ENCODE measurements around the gene UEVLD. TPM values are rescaled to one million over a fixed set of nuclear protein-coding genes. Genes with fewer than 3 reads are reported as not detected.

UEVLD gene
- polyA plus RNA-seq, 1 donor from 2014 or later = 11.3 TPM

GRCh38 chr11:18526130-18526520 is 62.4 kb downstream of the UEVLD start:
- Histone ChIP-seq H3K27ac (ENCODE audit: low read length) (peak overlapping the region; percentile 96), H3K4me2 (ENCODE audit: low read length) (peak overlapping the region; percentile 90), H3K9ac (ENCODE audit: low read length) (peak overlapping the region; percentile 97), H3K9me2 (ENCODE audit: insufficient read depth, low read length) (no peaks in the 10 kb centered on the region), H3F3A (ENCODE audit: insufficient read depth, low read length, poor library complexity, severe bottlenecking) (no peaks in the 10 kb centered on the region), H3K9me3 (ENCODE audit: low read length) (no peaks in the 10 kb centered on the region), H2AFZ (ENCODE audit: low read depth, low read length) (peak overlapping the region; percentile 88), H3K79me2 (replicated peaks; ENCODE audit: insufficient read depth, low read length) (peaks cover 55% of the 10 kb centered on the region), H3K27me3 (ENCODE audit: insufficient read depth, low read depth, low read length) (no peaks in the 10 kb centered on the region), H4K20me1 (ENCODE audit: insufficient read depth) (no peaks in the 10 kb centered on the region), H3K4me3 (ENCODE audit: low read length) (peak overlapping the region; percentile 88), H3K36me3 (ENCODE audit: insufficient read depth, low read length) (no peaks in the 10 kb centered on the region)
- TF ChIP-seq SMC3 (conservative IDR thresholded peaks at IDR 0.05; ENCODE audit: poor library complexity) = no peak

DNA sequence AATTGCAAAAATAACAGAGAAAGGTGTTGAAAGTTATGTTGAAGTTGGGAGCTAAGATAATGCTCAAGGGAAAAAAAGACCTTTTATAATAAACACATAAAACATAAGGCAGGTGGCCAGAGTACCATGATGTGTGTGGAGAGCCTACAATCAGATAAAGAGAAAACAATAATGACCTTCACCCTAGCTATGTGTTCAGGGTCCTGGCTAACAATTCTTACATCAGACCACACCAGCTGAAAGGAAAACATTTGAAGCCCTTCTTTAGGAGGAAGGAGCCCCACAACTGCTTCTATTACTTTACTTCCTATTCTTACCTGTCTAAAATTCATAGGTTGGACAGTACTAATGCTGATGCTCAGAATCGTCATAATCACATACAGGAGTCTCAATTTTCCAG is 64.3 kb downstream of the UEVLD start:
- Histone ChIP-seq H3K27me3 (ENCODE audit: insufficient read depth, low read depth, low read length) (no peaks in the 10 kb centered on the region), H3F3A (ENCODE audit: insufficient read depth, low read length, poor library complexity, severe bottlenecking) (no peaks in the 10 kb centered on the region), H3K9me2 (ENCODE audit: insufficient read depth, low read length) (no peaks in the 10 kb centered on the region), H3K9ac (ENCODE audit: low read length) (no peak overlapping the region), H3K36me3 (ENCODE audit: insufficient read depth, low read length) (no peaks in the 10 kb centered on the region), H4K20me1 (ENCODE audit: insufficient read depth) (no peaks in the 10 kb centered on the region), H3K4me2 (ENCODE audit: low read length) (no peak overlapping the region), H3K79me2 (replicated peaks; ENCODE audit: insufficient read depth, low read length) (peaks cover 65% of the 10 kb centered on the region), H3K9me3 (ENCODE audit: low read length) (no peaks in the 10 kb centered on the region), H2AFZ (ENCODE audit: low read depth, low read length) (no peak overlapping the region), H3K27ac (ENCODE audit: low read length) (no peak overlapping the region), H3K4me3 (ENCODE audit: low read length) (no peak overlapping the region)
- no peak for TF ChIP-seq MXI1 (conservative IDR thresholded peaks at IDR 0.05; ENCODE audit: poor library complexity, severe bottlenecking)
- no peak for TF ChIP-seq RAD21 (conservative IDR thresholded peaks at IDR 0.05)
- TF ChIP-seq, protein P1, sequence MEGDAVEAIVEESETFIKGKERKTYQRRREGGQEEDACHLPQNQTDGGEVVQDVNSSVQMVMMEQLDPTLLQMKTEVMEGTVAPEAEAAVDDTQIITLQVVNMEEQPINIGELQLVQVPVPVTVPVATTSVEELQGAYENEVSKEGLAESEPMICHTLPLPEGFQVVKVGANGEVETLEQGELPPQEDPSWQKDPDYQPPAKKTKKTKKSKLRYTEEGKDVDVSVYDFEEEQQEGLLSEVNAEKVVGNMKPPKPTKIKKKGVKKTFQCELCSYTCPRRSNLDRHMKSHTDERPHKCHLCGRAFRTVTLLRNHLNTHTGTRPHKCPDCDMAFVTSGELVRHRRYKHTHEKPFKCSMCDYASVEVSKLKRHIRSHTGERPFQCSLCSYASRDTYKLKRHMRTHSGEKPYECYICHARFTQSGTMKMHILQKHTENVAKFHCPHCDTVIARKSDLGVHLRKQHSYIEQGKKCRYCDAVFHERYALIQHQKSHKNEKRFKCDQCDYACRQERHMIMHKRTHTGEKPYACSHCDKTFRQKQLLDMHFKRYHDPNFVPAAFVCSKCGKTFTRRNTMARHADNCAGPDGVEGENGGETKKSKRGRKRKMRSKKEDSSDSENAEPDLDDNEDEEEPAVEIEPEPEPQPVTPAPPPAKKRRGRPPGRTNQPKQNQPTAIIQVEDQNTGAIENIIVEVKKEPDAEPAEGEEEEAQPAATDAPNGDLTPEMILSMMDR (IDR thresholded peaks at IDR 0.05; ENCODE audit: poor library complexity, severe bottlenecking) = no peak
- TF ChIP-seq EP300 (conservative IDR thresholded peaks at IDR 0.05; ENCODE audit: poor library complexity, severe bottlenecking) = no peak
- TF ChIP-seq, protein P2, sequence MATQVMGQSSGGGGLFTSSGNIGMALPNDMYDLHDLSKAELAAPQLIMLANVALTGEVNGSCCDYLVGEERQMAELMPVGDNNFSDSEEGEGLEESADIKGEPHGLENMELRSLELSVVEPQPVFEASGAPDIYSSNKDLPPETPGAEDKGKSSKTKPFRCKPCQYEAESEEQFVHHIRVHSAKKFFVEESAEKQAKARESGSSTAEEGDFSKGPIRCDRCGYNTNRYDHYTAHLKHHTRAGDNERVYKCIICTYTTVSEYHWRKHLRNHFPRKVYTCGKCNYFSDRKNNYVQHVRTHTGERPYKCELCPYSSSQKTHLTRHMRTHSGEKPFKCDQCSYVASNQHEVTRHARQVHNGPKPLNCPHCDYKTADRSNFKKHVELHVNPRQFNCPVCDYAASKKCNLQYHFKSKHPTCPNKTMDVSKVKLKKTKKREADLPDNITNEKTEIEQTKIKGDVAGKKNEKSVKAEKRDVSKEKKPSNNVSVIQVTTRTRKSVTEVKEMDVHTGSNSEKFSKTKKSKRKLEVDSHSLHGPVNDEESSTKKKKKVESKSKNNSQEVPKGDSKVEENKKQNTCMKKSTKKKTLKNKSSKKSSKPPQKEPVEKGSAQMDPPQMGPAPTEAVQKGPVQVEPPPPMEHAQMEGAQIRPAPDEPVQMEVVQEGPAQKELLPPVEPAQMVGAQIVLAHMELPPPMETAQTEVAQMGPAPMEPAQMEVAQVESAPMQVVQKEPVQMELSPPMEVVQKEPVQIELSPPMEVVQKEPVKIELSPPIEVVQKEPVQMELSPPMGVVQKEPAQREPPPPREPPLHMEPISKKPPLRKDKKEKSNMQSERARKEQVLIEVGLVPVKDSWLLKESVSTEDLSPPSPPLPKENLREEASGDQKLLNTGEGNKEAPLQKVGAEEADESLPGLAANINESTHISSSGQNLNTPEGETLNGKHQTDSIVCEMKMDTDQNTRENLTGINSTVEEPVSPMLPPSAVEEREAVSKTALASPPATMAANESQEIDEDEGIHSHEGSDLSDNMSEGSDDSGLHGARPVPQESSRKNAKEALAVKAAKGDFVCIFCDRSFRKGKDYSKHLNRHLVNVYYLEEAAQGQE (IDR thresholded peaks at IDR 0.05; ENCODE audit: borderline replicate concordance) = no peak
- TF ChIP-seq EZH2 (IDR thresholded peaks at IDR 0.05; ENCODE audit: borderline replicate concordance, insufficient read depth, low read length, poor library complexity, severe bottlenecking) = no peak
- TF ChIP-seq POLR2AphosphoS5 (IDR thresholded peaks at IDR 0.05) = no peak
- no peak for TF ChIP-seq TAF1 (IDR thresholded peaks at IDR 0.05; ENCODE audit: low read depth)
- TF ChIP-seq SMC3 (conservative IDR thresholded peaks at IDR 0.05; ENCODE audit: poor library complexity) = no peak

DNA sequence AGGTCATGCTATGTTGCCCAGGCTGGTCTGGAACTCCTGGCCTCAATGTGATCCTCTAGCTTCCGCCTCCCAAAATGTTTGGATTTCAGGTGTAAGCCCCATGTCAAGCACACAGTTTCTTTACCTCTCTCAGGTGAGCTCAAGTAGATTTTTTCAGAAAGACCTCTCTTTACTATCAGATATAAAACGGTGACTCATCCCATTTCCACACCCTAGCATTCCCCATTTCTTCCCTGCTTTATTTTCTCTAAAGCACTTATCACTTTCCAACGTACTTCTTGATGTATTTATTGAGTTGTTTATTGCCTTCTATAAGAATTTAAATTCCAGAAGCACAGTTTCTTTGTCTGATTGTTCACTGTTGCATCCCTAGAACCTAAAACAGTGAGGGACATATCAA is 65.5 kb downstream of the UEVLD start:
- TF ChIP-seq RAD21 (conservative IDR thresholded peaks at IDR 0.05) (no peak), TAF1 (IDR thresholded peaks at IDR 0.05; ENCODE audit: low read depth) (no peak), POLR2AphosphoS5 (IDR thresholded peaks at IDR 0.05) (no peak), EP300 (conservative IDR thresholded peaks at IDR 0.05; ENCODE audit: poor library complexity, severe bottlenecking) (no peak), EZH2 (IDR thresholded peaks at IDR 0.05; ENCODE audit: borderline replicate concordance, insufficient read depth, low read length, poor library complexity, severe bottlenecking) (no peak)
- TF ChIP-seq, protein P1 (IDR thresholded peaks at IDR 0.05; ENCODE audit: poor library complexity, severe bottlenecking) = no peak
- TF ChIP-seq, protein P2 (IDR thresholded peaks at IDR 0.05; ENCODE audit: borderline replicate concordance) = no peak
- H3K4me3 ChIP-seq (ENCODE audit: low read length) = no peak overlapping the region
- no peak overlapping the region for H3K27ac ChIP-seq (ENCODE audit: low read length)
- H2AFZ ChIP-seq (ENCODE audit: low read depth, low read length) = no peak overlapping the region
- no peak overlapping the region for H3K9ac ChIP-seq (ENCODE audit: low read length)
- no peaks in the 10 kb centered on the region for H4K20me1 ChIP-seq (ENCODE audit: insufficient read depth)
- H3F3A ChIP-seq (ENCODE audit: insufficient read depth, low read length, poor library complexity, severe bottlenecking) = no peaks in the 10 kb centered on the region
- no peaks in the 10 kb centered on the region for H3K9me3 ChIP-seq (ENCODE audit: low read length)
- peaks cover 65% of the 10 kb centered on the region for H3K79me2 ChIP-seq (replicated peaks; ENCODE audit: insufficient read depth, low read length)
- H3K9me2 ChIP-seq (ENCODE audit: insufficient read depth, low read length) = no peaks in the 10 kb centered on the region
- no peak overlapping the region for H3K4me2 ChIP-seq (ENCODE audit: low read length)
- no peaks in the 10 kb centered on the region for H3K27me3 ChIP-seq (ENCODE audit: insufficient read depth, low read depth, low read length)
- no peaks in the 10 kb centered on the region for H3K36me3 ChIP-seq (ENCODE audit: insufficient read depth, low read length)
